GM12873 (cell line): ENCODE data around the gene GAS6.

ENCODE experiments used
- TF ChIP-seq, protein P1 (sequence below): IDR thresholded peaks from 2 replicates; pipeline ENCODE4 v1.5.1; 2012; ENCODE audit warnings: low read depth, mild to moderate bottlenecking, moderate library complexity, low read length, control low read depth; ENCODE audit not compliant: insufficient read depth; ENCODE audit errors: missing control alignments

The GAS6 gene

DNA sequence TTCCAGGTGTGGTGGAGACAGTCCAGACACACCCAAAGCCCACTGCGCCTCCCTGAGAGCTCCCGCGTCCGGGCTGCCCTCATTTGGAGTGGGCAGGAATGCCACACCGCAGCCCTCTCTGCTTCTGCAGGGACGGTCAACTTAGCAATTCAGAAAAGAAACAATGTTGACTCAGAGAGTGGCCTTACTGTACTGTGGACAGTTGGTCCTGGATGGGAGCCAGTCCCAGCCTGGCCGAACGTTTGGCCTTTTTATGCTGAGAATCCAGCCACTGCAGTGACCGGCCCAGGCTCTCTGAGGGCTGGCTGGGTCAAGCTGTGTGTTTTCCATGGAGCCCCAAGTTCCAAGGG lies 7.2 kb downstream of the GAS6 start:
- TF ChIP-seq, protein P1, sequence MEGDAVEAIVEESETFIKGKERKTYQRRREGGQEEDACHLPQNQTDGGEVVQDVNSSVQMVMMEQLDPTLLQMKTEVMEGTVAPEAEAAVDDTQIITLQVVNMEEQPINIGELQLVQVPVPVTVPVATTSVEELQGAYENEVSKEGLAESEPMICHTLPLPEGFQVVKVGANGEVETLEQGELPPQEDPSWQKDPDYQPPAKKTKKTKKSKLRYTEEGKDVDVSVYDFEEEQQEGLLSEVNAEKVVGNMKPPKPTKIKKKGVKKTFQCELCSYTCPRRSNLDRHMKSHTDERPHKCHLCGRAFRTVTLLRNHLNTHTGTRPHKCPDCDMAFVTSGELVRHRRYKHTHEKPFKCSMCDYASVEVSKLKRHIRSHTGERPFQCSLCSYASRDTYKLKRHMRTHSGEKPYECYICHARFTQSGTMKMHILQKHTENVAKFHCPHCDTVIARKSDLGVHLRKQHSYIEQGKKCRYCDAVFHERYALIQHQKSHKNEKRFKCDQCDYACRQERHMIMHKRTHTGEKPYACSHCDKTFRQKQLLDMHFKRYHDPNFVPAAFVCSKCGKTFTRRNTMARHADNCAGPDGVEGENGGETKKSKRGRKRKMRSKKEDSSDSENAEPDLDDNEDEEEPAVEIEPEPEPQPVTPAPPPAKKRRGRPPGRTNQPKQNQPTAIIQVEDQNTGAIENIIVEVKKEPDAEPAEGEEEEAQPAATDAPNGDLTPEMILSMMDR: no peak

DNA sequence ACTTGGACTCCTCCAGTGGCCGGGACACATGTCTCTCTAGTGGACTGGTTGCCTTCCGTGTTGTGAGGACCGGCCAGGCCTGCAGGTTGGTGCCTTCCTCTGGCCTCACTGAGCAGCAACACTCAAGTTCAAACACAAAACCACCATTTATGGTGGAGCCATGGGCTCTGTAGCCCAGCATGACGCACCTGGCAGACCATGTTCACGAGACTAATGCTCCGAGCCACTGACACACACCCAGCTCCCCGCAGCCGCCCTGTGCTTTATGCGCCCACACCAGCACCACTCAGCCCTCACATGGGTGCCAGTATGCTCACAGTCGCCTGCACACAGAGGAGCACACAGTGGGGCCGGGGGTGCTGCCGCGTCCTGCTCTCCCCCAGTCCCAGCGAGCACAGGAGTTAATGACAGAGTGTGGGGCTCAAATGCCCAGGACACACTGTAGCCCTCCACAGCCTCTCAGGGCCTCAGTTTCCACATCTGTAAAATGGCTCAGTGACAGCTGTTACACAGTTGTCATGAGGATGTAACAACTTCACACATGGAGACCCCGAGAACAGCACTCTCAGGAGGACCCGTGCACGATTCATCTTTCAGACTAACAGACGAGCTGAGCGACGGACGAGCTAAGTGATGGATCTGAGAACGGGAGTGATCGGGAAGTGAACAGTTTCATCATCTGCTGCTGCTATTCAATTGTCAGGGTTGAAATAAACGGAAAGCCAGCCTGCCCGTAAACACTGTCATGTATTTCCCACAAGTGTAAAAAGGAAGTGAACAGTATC lies 7.8 kb downstream of the GAS6 start:
- TF ChIP-seq, protein P1: no peak

DNA sequence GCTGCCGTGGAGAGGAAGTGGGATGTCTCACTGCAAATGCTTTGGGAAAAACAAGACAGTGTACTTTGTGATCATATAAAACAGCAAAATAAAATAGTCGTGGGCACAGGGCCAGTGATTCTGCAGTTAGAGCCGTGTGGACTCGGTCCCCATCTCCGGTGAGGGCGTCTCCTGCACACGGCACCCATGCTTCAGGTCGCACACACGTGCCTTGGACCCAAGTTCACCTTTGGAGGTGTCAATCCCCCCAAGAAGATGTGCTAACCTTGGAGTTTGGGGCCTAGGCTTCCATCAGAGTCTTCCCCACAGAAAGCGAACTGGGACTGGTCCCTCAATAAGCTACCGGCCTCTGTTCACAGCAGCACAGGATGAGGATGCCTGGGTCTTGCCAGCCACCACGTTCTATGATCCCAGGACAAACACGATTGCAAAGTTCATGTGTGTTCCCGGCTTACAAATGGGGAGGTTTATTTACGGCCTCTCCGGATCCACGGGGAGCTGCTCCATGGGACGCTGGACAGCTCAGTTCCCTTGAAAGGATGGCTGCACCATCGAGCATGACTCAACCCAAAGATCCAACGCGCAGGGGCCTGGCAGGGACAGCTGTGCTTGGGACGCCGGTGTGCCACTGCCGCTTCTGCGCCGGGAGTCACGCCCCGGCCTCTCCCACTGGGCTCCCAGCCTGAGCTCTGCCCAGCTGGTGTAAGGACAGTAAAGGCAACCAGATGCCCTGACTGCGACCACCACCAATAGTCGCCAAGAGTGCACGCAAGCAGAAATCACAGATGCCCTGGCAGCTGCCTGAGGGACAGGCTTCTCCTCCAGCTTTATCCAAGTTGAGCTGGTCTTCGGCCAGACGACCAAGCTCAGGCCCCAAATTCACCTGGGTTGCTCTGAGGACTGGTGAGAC lies 8.6 kb downstream of the GAS6 start:
- TF ChIP-seq, protein P1: no peak

DNA sequence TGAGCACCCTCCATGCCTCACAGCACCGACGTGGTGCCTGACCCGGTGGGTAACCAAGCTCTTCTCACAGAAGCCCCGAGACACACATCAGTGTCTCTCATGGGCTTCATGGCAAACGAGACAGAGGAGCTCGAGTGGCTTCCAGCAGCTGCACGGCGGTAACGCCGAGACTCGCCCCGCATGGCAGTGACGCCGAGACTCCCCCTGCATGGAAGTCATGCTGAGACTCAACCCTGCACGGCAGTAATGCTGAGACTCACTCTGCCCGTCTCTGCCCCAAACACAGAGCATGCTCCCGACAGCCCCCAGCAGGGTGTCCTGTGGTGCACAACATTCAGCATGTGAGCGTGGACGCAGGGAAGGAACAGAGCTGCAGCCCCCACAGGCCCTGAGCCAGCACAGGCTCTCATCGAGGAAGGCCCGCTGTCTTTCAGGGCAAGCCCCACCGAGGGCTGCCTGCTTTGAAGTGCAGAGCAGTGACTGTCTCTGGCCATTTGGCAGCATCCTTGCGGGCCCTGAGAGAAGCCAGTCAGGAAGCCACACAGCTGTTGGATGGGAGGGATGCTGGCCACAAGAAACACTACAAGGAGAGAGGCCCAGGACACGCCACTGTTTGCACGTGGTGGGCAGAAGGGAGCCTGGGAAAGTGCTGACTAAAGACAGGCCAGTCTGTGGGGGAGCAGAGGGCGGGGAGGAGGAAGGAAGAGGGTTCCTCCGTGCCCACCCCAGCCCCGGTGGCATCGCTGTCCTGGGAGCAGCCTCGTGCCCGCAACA lies 9.5 kb downstream of the GAS6 start:
- TF ChIP-seq, protein P1: no peak

DNA sequence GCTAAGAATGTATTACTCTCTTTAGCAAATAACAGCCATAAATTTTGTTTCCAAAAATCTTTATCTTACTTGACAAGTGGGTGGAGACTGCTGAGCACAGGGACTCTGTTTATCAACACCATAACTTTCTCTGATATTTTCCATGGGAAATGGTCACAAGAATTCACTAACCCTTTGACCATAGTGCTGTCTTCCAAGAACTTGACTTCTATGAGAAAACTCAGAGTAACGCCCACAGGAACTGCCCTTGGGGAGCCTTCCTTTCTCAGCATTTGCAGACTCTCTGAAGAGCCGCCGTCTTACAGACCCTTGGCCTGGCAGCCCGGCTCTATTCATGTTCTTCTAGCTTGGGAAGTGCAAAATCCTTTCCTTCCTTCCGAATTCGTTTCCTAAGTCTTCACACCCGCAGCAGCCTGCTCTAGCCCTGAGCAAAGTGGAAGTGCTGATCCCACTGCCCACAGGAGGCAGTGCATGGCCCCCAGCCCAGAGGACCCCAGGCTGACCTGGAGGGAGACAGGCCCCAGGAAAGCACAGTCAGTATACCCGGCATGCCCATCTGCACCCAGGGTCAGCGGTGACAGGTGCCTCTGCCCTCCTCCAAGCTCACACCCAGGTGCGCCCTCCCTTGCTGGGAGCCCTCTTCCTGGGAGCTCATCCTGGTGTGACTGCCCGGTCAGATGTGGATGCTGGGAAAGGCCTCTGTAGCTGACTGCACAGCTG lies 10.2 kb downstream of the GAS6 start:
- TF ChIP-seq, protein P1: no peak

DNA sequence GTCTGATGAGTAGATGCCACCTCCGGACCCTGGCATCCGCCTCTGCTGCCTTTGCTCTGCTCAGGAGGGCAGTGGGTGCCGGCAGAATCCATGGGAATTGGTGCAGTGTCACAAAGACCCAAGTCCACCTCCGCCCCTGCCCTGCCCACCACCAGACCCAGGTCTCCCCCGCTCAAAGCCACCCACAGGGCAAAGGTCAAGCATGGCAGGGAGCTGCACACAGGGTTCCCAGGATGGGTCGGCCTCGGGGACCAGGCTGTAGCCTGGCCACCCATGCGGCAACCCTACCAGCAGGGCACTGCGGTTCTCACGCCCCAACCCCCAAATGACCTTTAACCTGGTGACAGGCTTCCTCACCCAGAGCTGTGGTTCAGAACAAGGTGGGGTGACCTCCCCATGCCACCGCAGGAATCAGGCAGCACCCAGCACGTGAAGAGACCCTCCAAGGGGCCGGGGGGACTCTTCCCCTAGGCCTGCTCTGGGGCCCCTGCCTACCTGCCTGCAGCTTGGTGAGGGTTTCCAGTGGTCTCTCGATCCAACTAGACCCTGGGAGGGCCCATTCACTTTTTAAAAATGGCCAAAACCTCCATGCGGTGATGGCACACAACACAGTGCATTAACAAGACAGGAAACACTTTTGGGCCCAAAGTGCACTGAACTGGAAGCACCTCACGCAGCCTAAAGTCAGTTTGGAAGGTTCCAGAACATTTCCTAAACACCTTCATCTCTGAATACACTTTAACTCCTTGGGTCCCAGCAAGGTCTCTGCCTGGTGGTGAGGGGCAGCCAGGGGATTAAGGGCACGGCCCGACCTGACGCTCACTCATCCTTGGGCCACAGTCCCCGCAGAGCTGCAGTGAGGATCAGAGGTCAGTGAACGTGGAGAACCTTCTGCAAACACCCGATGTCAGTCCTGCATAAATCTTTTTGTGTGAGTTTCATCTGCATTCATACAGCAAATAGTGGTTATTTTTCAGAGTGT lies 11.0 kb downstream of the GAS6 start:
- TF ChIP-seq, protein P1: no peak
